HG02973 (cell line): ENCODE data around the gene PRTN3.
"Not testable (repeated sequence)": the region's sequence is repeated elsewhere in the genome, so short reads cannot be mapped to it uniquely, and the experiment has no call there.

Source experiments
- ATAC-seq: cut with Tn5 transposase; IDR thresholded peaks from one replicate; pipeline ENCODE4 v1.9.1; 2021; ENCODE audit warnings: moderate library complexity; ENCODE audit not compliant: unreplicated experiment

Gene PRTN3

DNA sequence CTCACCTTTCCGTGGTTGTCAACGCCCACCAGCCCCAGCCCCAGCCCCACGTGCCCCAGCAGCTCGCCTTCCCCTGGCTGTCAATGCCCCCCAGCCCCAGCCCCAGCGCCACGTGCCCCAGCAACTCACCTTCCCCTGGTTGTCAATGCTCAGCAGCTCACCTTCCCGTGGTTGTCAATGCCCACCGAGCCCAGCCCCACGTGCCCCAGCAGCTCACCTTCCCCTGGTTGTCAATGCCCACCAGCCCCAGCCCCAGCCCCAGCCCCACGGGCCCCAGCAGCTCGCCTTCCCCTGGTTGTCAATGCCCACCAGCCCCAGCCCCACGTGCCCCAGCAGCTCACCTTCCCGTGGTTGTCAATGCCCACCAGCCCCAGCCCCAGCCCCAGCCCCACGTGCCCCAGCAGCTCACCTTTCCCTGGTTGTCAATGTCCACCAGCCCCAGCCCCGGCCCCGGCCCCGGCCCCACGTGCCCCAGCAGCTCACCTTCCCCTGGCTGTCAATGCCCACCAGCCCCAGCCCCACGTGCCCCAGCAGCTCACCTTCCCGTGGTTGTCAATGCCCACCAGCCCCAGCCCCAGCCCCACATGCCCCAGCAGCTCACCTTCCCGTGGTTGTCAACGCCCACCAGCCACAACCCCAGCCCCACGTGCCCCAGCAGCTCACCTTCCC, 37.3 kb downstream of the PRTN3 start:
- not testable (repeated sequence) for ATAC-seq

DNA sequence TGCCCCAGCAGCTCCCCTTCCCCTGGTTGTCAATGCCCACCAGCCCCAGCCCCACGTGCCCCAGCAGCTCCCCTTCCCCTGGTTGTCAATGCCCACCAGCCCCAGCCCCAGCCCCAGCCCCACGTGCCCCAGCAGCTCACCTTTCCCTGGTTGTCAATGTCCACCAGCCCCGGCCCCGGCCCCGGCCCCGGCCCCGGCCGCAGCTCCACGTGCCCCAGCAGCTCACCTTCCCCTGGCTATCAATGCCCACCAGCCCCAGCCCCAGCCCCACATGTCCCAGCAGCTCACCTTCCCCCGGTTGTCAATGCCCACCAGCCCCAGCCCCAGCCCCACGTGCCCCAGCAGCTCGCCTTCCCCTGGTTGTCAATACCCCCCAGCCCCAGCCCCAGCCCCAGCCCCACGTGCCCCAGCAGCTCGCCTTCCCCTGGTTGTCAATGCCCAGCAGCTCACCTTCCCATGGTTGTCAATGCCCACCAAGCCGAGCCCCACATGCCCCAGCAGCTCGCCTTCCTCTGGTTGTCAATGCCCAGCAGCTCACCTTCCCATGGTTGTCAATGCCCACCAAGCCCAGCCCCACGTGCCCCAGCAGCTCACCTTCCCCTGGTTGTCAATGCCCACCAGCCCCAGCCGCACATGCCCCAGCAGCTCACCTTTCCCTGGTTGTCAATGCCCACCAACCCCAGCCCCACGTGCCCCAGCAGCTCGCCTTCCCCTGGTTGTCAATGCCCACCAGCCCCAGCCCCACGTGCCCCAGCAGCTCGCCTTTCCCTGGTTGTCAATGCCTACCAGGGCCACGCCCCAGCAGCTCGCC, 38.2 kb downstream of the PRTN3 start:
- ATAC-seq, result not testable (repeated sequence)

DNA sequence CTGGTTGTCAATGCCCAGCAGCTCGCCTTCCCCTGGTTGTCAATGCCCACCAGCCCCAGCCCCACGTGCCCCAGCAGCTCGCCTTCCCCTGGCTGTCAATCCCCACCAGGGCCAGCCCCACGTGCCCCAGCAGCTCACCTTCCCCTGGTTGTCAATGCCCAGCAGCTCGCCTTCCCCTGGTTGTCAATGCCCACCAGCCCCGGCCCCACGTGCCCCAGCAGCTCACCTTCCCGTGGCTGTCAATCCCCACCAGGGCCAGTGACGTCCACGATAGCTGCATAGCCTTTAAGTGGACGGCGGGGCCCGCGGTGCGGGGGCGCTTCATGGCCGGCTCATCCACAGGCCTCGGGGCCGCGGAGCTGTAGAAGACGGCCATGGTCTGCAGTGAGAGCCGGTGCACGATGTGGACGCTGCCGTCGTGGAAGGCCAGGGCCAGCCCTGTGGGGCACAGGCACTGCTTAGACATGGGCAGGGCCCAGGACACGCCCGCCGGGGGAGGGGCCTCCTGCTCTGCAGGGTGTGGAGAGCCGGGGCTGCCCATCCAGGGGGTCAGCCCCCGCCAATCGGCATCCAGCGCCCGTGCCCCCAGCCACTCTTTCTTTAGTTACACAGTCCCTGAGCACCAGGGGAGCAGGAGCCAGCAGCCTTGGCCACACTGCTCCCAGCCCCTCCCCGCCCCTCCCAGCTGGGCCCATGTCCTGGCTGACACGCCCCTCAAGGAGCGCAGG, 39.1 kb downstream of the PRTN3 start:
- ATAC-seq, result no peak

DNA sequence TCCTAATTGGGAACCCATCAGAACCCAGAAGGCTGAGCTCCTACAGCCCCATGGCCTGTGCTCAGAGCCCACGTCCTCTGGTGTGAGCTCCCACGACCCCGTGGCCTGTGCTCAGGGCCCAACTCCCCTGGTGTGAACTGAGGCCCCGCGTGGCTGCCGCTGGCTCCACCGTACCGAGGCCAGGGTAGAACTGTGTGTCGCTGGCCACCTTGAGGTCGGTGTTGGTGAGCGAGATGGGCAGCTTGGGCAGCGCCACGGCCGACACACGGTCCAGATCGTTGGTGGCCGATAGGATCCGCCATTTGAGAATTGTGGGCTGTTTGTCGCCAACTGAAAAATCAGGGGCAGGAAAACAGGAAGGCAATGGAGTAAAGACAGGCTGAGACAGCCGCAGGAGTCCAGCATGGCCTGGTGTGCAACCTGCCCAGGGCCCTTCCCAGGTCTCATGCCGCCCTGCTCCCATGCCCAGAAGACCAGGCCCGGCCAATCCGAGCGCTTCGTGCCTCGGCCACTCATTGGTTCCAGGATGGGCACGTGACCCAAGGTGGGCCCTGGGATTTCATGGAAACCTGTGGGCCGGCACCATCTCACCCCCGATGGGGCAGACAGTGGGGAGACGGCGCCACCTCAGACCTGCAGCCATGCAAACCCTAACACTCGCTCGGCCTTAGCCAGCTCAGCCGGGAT, 40.7 kb downstream of the PRTN3 start:
- no peak for ATAC-seq

DNA sequence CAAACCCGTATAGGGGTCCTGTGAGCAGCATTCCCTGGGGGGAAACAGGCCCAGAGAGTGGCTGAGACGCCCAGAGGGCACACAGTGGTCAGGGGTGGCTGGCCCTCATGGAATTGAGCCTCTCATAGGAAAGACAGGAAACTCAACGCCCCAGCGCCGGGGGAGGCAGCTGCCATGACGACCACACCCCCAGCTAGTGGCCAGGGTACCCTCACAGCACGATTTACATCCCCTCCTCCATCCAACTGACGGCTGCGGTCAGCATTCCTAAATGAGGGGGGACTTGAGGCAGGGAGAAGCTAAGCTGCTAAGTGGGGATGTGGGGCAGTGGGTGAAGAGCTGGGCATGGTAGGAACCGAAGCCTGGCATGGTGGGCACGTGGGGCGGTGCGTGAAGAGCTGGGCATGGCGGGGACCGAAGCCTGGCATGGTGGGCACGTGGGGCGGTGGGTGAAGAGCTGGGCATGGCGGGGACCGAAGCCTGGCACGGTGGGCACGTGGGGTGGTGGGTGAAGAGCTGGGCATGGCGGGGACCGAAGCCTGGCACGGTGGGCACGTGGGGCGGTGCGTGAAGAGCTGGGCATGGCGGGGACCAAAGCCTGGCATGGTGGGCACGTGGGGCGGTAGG, 42.2 kb downstream of the PRTN3 start:
- no peak for ATAC-seq

DNA sequence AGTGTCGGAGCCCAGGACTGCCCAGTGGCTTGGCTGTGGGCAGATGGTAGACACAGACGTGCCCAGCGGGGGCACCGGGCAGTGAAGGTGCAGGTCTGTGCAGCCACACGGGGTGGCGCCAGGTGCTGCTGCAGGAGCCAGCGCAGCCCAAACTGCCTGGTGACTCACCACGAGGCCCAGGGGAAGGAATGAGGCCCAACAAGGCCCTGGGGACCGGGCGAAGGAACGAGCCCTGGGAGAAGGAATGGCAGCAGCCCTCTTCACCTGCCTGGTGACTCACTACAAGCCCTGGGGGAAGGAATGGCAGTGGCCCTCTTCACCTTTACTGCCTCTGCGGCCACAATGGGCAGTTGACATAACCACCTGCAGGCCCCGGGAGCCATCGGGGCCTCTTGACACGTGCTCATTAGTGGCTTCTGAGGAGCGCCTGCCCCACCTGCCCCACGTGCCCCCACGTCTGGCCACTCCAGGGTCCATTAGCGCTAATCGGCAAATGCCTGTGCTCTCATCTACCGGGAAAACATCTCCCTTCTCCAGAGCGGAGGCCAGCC, 42.9 kb downstream of the PRTN3 start:
- no peak for ATAC-seq

DNA sequence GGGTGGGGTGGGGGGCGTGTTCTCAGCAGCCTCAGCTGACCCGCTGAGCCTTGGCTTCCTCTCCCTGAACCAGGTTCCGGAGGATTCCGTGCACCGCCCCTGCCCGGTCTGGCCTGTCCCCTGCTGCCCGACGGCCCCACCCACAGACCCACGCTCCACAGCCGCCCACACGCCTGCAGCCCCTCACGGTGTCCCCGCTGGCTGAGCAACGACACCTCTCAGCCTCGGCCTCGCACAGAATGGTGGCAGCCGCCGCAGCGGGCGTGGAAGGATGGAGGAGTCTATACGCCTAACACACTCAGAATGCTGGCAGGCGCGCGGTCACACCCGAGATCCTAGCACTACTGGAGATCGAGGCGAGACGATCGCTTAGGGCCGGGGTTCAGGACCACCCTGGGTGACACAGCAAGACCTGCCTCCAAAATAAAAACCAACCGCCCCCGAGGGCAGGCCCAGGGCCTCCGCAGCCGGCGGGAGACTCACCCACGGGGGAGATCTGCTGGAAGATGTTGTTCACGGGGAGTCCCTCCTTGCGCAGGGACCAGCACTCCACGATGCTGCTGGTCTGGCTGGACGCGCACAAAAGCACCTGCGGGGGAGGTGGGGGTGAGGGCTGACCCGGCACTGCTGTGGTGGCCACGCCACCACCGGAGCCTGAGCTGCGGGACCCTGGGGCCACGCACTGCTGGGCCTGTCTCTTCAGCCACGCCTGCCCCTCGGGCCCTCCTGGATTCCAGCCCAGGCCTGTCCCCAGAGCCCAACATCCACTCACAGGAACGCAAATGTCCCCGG, 43.8 kb downstream of the PRTN3 start:
- ATAC-seq, result no peak

DNA sequence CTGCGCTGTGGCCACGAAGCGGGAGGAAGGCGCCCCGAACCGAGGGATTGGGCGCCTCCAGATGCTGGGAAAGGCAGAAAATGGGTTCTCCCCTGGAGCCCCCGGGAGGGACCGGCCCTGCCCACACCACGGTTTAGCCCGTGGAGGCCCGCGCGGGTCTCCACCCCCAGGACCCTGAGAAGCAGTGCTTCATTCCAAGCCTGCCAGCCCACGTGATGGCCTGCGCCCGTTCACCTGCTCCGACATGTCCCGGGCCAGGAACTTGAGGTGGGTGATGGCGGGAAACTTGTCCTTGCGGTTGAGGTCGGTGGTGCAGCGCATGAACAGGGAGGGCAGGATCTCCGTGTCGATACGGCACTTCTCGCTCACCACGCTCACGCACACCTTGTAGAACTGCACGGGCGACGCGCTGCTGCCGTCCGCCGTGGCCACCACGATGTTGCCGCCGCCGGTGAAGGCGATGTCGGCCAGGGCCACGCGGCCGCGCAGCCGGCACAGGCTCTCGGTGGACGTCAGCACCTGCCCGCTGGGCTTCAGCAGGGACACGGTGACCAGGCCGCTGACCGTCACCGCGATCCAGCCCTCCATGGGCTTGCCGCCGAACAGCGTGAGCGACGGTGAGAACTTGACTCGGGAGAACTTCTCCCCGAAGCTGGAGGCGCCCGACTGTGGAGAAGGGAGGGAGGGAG, 44.9 kb downstream of the PRTN3 start:
- no peak for ATAC-seq

DNA sequence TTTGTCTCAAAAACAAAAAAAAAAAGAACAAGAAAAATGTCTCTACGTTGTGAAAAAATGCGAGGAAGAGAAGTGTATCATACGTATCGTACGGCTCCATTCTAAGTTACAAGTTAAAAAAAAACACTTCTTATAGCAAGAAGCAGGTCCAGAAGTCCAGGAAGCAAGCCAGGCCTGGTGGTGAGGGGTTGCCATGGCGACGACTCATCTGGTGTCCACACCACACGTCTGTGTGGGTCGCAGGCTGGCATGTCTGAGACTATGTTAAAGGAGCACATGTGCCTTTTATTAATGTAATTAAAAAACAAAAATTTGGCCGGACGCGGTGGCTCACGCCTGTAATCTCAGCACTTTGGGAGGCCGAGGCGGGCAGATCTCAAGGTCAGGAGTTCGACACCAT, 46.3 kb downstream of the PRTN3 start:
- ATAC-seq, result no peak

DNA sequence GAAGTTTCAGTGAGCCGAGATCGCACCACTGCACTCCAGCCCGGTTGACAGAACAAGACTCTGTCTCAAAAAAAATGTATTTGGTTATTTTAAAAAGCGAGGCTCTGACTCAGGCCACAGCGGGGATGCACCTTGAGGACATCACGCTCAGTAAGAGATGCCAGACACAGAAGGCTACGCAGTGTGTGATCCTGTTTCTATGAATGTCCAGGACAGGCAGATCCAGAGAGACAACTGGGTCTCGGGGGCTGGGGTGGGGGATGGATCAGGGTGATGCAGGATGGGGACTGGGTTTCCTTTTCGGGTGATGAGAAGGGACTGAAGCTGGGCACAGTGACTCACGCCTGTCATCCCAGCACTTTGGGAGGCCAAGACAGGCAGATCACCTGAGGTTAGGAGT, 46.8 kb downstream of the PRTN3 start:
- ATAC-seq, result no peak

DNA sequence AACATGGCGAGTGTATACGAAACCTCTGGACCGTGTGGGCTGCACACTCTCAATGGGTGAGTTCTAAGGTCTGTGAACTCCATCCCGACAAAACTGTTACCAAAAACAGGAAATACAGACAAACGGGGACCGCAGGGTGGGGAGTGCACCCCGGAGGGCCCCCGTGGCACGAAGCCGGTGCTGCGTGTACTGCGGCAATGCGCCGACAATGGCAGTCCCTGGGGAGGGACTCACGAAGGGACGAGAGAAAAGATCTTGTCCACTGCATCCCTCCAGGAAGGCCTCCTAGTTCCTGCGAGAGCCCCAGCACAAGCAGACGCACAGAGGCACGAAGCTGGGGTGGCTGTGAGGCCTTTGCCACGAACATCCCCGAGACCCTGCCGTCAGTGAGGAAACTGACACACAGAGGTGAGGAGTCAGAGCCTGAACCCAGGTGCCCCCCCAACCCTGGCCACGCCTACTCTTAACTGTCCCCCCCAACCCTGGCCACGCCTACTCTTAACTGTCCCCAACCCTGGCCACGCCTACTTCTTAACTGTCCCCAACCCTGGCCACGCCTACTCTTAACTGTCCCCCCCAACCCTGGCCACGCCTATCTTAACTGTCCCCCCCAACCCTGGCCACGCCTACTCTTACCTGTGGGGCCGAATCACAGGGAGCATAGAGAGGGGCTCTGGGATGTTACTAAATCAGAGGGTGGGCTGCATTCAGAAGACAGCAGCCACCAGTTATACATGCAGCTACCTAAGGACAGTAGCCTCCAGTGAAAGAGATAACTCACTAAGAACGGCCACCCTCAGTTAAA, 48.0 kb downstream of the PRTN3 start:
- ATAC-seq, result no peak

DNA sequence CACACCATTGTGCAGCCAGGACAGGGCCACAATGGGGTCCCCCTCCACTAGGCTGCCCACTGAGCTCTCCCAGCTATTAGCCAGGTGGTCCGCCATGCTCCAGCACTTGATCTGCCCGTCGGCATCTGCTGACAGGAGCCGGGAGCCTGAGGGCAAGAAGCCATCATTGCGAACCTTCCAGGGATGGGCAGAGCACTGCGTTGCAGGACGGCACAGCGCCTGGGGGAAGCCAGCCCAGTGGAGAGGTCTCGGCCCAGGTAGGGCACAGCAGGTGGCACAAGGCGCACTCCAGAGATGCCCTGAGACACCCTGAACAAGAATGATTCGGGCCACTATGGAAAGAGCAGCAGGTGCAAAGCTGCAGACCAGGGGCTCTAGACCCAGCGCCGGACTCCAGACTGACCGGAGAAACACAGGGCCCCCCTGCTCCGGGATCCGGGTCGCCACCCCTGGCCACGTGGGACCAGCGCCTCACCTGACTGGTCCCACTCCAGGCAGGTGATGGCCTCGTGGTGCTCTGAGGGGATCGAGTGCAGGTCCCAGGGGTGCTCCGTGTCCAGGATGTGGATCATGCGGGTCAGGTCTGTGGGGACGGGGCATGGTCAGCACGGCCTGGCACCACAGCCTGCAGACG, 49.0 kb downstream of the PRTN3 start:
- no peak for ATAC-seq

DNA sequence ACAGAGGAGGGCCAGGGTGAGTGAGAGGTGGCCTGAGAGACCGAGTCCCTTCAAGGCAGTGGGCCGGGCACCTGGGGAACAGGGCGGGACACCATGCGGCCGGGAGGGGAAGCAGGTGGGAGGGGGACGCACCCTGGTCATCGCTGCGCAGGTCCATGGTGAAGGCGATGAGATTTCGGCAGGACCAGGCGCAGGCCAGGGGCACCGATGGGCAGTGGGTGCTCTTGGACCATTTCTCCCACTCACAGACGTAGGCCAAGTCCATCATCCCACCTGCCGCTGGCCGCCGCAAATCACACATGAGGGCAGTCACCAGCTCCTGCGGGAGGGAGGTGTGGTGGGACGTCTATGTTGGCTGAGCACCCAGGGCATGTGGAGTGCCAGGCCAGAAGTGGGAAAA, 50.0 kb downstream of the PRTN3 start:
- no peak for ATAC-seq

DNA sequence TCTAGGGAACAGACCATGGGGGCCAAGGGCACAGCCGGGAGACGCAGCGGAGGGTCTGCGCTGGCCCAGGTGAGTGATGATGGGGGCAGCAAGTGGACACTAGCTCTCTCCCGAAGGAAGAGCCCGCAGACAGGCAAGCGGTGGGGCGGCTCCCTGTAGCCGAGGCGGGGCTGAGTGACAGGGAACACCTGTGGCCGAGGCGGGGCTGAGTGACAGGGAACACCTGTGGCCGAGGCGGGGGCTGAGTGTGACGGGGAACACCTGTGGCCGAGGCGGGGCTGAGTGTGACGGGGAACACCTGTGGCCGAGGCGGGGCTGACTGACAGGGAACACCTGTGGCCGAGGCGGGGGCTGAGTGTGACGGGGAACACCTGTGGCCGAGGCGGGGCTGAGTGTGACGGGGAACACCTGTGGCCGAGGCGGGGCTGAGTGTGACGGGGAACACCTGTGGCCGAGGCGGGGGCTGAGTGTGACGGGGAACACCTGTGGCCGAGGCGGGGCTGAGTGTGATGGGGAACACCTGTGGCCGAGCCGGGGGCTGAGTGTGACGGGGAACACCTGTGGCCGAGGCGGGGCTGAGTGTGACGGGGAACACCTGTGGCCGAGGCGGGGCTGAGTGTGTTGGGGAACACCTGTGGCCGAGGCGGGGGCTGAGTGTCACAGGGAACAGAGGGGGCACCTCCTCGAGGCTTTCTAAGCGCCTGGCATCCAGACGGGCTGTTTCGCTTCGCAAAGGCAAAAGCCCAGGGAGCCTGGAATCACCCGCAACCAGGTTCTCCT, 50.8 kb downstream of the PRTN3 start:
- ATAC-seq, result not testable (repeated sequence)

DNA sequence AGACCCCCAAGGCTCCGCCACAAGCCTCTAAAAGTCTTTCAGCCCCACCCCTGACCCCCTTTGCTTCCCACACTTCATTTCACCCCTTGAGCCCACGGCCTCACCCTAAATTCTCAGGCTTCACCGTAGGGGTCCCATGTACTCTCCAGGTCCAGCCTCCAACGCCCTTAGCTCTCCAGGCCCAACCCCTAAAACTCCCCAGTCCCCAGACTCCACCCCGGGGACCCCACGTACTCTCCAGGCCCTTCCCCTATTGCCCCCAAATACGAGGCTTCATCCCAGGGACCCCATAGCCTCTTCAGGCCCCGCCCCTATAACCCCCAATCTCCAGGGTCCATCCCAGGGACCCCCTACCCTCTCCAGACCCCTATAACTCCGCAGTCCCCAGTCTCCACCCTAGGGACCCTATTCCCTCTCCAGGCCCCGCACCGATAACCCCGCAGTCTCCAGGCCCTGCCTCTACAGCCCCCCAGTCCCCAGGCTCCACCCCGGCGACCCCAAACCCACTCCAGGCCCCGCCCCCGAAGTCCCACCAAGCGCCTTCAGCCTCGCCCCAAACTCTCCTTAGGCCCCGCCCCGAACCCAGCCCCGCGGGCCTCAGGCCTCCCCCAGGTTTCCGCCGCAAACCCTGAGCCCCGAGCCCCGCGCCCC, 51.6 kb downstream of the PRTN3 start:
- peak; percentile 9 for ATAC-seq

DNA sequence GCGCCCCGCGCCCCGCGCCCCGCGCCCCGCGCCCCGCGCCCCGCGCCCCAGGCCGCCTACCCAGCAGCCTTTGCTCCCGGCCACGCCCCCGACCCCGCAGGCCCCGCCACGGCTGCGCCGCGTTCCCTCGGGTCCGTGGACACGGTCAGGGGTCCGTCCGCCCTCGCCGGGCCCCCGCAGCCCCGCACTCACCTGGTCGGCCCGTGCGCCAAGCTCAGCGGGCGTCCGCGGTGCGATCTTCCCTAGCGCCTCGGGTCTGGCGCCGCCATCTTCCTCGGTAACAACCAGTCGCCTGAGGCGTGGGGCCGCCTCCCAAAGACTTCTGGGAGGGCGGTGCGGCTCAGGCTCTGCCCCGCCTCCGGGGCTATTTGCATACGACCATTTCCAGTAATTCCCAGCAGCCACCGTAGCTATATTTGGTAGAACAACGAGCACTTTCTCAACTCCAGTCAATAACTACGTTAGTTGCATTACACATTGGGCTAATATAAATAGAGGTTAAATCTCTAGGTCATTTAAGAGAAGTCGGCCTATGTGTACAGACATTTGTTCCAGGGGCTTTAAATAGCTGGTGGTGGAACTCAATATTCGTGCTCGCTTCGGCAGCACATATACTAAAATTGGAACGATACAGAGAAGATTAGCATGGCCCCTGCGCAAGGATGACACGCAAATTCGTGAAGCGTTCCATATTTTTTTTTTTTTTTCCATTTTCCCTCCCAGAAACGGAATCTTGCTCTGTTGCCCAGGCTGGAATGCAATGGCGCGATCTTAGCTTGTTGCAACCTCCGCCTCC, 52.3 kb downstream of the PRTN3 start, which contains the start of the genes MED16 and RNU6-9:
TSS of gene MED16 (minus strand) at position 294 of the 796 bp plus-strand sequence. CDS start 2,056 bp downstream, outside the sequence.
TSS of gene RNU6-9 (plus strand) at position 591 of the 796 bp plus-strand sequence.
- peak; percentile 77 for ATAC-seq
